Neural crest cell (in vitro differentiated cells): ENCODE data around the gene TSBP1. TPM values are rescaled to one million over a fixed set of nuclear protein-coding genes. Genes with fewer than 3 reads are reported as not detected.
"Not testable (repeated sequence)": the region's sequence is repeated elsewhere in the genome, so short reads cannot be mapped to it uniquely, and the experiment has no call there.

Source experiments
- DNase-seq: peaks from one replicate; pipeline ENCODE4 v3.0.0; 2021; ENCODE audit warnings: low read depth, mixed read lengths, low spot score
- H3K27ac Mint-ChIP-seq: one replicate; pipeline ENCODE4 v1.8.0; 2021; ENCODE audit warnings: mild to moderate bottlenecking, mixed read lengths; ENCODE audit not compliant: unreplicated experiment
- H3K27me3 Mint-ChIP-seq: 2 replicates; pipeline ENCODE4 v1.8.0; 2021; ENCODE audit warnings: low read depth, mild to moderate bottlenecking, mixed read lengths
- H3K36me3 Mint-ChIP-seq: 2 replicates; pipeline ENCODE4 v1.8.0; 2021; ENCODE audit warnings: low read depth, mild to moderate bottlenecking, mixed read lengths
- H3K4me1 Mint-ChIP-seq: 2 replicates; pipeline ENCODE4 v1.8.0; 2021; ENCODE audit warnings: mixed read lengths
- H3K4me3 Mint-ChIP-seq: one replicate; pipeline ENCODE4 v1.8.0; 2021; ENCODE audit warnings: mild to moderate bottlenecking, mixed read lengths
- H3K9me3 Mint-ChIP-seq: 2 replicates; pipeline ENCODE4 v1.8.0; 2021; ENCODE audit warnings: mixed read lengths
- CTCF ChIP-seq: fragments of 200-600 bp; sonication (generic); conservative IDR thresholded peaks from 2 replicates; pipeline ENCODE4 v1.5.0; 2021; ENCODE audit warnings: antibody characterized with exemption, mild to moderate bottlenecking
- total RNA-seq: library from RNA; stranded (reverse); gene quantifications from 2 replicates; pipeline ENCODE4 v1.2.1, GENCODE V29; 2021

TSBP1 gene
- total RNA-seq, 1 donor from 2014 or later, result not detected

- H3K4me1 Mint-ChIP-seq, result no peaks in the 10 kb centered on the region
- H3K9me3 Mint-ChIP-seq, result peaks cover 5% of the 10 kb centered on the region
- no peak overlapping the region for H3K4me3 Mint-ChIP-seq
- H3K27me3 Mint-ChIP-seq, result no peaks in the 10 kb centered on the region
- TF ChIP-seq CTCF, result no peak
- DNase-seq, result no peak
- no peak overlapping the region for H3K27ac Mint-ChIP-seq
- peaks cover 7% of the 10 kb centered on the region for H3K36me3 Mint-ChIP-seq
Observed at GRCh38 chr6:32267035-32267434, 104.7 kb downstream of the TSBP1 start.

- peaks cover 13% of the 10 kb centered on the region for H3K9me3 Mint-ChIP-seq
- not testable (repeated sequence) for H3K4me1 Mint-ChIP-seq, DNase-seq, H3K27ac Mint-ChIP-seq, H3K4me3 Mint-ChIP-seq, H3K27me3 Mint-ChIP-seq
- peaks cover 19% of the 10 kb centered on the region for H3K36me3 Mint-ChIP-seq
Observed at GRCh38 chr6:32257262-32257661, 114.4 kb downstream of the TSBP1 start.

- Mint-ChIP-seq H3K36me3 (peaks cover 13% of the 10 kb centered on the region), H3K4me1 (peaks cover 8% of the 10 kb centered on the region), H3K4me3 (peak overlapping the region; percentile 66), H3K27ac (peak overlapping the region; percentile 95), H3K9me3 (peaks cover 15% of the 10 kb centered on the region), H3K27me3 (no peaks in the 10 kb centered on the region)
- peak; percentile 55 for DNase-seq
- TF ChIP-seq CTCF, result peak; percentile 77
Observed at GRCh38 chr6:32255199-32256153, 116.2 kb downstream of the TSBP1 start.

- peaks cover 12% of the 10 kb centered on the region for H3K36me3 Mint-ChIP-seq
- H3K4me3 Mint-ChIP-seq, result peak overlapping the region; percentile 66
- TF ChIP-seq CTCF, result no peak
- H3K4me1 Mint-ChIP-seq, result peaks cover 8% of the 10 kb centered on the region
- peaks cover 15% of the 10 kb centered on the region for H3K9me3 Mint-ChIP-seq
- no peak overlapping the region for H3K27ac Mint-ChIP-seq
- no peak for DNase-seq
- H3K27me3 Mint-ChIP-seq, result no peaks in the 10 kb centered on the region
Observed at GRCh38 chr6:32254761-32255198, 116.9 kb downstream of the TSBP1 start.

GRCh38 chr6:32252331-32253009 lies 119.2 kb downstream of the TSBP1 start:
- H3K27me3 Mint-ChIP-seq, result no peaks in the 10 kb centered on the region
- peaks cover 8% of the 10 kb centered on the region for H3K4me1 Mint-ChIP-seq
- no peak for DNase-seq
- H3K4me3 Mint-ChIP-seq, result no peak overlapping the region
- no peaks in the 10 kb centered on the region for H3K36me3 Mint-ChIP-seq
- H3K9me3 Mint-ChIP-seq, result peaks cover 6% of the 10 kb centered on the region
- no peak for TF ChIP-seq CTCF
- no peak overlapping the region for H3K27ac Mint-ChIP-seq
